Activated CD4-positive, CD25-positive, alpha-beta regulatory T cell treated with anti-CD3 and anti-CD28 coated beads, Interleukin-2, amount 50 U/mL, for 72 hours (primary cell): ENCODE data around the gene OXGR1.
"Not testable (repeated sequence)": the region's sequence is repeated elsewhere in the genome, so short reads cannot be mapped to it uniquely, and the experiment has no call there.

ENCODE experiments used
- DNase-seq: peaks from one replicate; pipeline ENCODE4 v3.0.0; 2021

Gene OXGR1

DNA sequence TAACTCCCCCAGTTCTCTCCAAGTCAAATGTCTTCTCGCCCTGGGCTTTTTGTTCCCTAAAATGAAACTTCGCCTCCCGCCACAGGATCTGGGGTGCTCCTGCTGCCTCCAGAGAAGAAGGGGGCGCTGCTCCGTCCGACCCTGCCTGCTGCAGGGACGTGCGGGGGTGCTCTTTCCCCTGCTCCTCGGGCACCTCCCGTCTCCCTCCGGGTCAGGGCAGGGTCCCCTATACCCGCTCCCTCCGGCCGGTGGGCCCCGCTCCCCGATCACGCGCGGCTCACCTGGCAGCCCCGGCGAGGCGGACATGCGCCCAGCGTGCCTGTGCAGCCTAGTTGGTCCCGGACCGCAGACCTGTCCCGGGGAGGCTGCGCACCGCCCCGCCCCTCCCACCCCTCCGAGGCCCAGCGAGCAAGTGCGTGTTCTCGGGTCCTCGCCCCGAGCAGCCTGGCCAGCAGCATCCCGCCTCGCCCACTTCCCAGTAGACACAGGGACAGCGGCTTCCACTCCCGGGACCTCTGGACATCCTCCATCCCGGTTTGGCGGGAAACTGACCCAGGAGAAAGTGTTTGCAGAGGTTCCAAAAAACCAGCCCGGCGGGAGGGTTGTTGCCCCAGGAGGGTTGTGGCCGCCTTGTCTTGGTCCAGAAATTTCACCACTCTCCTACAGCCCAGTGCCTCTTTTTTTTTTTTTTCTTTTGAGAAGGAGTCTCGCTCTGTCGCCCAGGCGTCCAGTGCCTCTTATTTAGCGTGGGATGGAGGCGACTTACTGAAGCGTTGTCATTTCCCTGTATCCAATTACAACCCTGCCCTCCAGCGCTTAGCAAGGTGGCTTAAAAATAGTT is at the start of gene OXGR1:
TSS of gene OXGR1 (minus strand) at position 460 of the 841 bp plus-strand sequence. CDS start 6,717 bp downstream, outside the sequence.
- no peak for DNase-seq

GRCh38 chr13:97043302-97043701 is 49.0 kb upstream of the OXGR1 start:
- DNase-seq = no peak

GRCh38 chr13:97030705-97031452 is 36.6 kb upstream of the OXGR1 start:
- DNase-seq = no peak

GRCh38 chr13:97028441-97029299 is 34.4 kb upstream of the OXGR1 start:
- DNase-seq = peak; percentile 41

- DNase-seq = no peak
Measured at GRCh38 chr13:97027162-97027554, 32.9 kb upstream of the OXGR1 start.

GRCh38 chr13:97026531-97027161 is 32.4 kb upstream of the OXGR1 start:
- DNase-seq = no peak

DNA sequence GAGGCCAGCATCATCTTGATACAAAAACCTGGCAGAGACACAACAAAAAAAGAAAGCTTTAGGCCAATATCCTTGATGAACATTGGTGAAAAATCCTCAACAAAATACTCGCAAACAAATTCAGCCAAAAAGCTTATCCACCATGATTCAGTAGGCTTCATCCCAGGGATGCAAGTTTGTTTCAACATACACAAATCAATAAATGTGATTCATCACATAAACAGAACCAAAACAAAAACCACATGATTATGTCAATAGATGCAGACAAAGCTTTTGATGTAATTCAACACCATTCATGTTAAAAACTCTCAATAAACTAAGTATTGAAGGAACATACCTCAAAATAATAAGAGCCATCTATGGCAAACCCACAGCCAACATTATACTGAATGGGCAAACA is 29.5 kb upstream of the OXGR1 start:
- DNase-seq = not testable (repeated sequence)

- no peak for DNase-seq
Measured at GRCh38 chr13:97023117-97023516, 28.8 kb upstream of the OXGR1 start.

DNA sequence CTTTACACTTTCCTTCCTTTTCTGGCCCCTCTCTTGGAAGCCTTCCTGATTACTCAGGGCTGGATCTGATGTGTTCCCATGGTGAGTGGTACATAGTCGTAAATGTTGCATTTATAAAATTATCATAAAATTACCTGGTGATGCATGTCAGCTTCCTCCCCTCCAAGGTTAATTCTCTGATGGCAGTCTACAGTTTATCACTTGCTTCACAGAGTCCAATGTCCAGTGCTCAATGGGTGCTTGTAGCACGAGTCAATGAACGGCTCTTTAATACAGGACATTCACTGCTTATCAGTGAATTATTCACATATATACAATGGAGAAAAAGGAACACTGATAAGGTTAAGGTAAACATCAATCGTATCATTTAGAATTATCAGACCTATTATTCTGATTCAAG is 27.0 kb upstream of the OXGR1 start:
- no peak for DNase-seq

DNA sequence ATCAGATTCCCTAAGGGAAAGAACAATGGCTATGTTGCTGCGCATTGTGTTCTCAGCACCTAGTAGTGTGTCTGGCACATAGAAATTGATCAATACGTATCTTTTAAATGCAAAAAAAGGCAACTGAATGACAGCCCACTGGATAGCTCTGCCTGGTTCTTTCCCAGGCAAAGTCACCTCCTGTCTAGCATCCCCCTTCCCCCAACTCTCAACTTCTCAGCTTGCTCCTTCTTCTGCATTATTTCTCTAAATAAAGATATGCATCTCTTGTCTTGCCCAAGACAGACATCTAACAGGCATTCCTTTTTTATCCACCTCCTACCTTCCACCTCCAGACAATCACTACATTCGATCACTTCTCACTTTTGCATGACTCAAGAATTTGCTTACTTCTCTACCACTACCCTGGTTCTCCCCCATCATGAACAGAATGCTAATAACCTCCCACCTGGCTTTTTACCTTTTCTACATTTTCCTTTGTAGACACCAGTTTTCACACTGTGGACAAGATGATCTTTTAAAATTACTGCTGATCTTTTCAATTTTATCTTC is 26.5 kb upstream of the OXGR1 start:
- DNase-seq = no peak

DNA sequence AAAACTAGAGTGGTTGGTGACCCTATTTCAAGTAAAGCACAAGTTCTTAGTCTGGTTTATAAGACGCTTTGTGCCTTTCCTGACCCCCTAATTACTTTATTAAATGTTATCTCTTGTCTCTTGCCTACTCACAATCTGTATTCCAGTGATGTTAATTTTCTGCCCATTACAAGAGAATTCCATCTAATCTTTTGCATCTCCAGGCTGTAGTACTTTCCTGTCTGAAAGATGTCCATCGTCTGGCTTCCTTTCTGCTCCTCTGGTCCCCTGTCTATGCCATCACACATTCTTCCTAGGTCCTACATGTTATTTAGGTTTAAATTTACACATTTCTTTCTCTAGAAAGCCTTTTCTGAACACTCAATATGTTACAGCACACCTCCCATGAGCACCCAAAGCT is 25.9 kb upstream of the OXGR1 start:
- DNase-seq = no peak

GRCh38 chr13:97019236-97019635 is 25.0 kb upstream of the OXGR1 start:
- DNase-seq = no peak

DNA sequence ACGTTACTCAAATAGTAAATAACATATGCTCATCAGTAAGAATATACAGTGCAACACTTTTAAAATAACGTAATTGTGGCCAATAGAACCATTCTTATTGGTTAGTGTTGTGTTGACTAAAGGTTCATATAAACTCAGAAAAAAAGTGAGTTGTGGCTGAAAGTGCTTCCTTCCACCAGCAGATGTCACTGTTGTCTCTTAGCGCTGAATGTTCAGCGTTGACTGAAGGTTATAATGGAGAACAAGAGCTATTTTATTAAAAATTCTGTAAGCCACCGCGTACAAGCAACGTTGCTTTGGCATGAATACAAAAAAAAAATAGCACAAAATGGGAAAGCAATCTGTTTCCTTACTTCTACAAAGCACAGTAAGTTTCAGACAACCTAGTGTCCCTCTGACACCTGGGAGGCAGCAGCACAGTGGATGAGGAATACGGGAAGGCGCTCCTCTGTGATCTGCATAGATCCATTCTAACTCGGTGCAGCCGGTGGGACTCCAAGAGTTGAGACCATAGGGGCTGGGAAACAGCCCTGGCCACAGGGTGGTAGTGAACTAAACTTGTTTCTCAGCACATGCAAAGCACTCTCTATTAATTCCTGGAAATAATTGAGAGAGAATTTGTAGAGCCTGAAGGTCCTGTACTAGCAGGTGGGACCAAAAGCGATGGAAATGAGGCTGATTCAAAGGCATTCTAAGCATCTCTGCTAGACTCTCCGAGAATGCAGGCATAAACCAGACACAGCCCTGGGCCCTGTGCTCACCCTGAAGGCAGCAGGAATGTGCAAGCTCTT is 23.9 kb upstream of the OXGR1 start:
- no peak for DNase-seq

- no peak for DNase-seq
Measured at GRCh38 chr13:97017322-97017721, 23.0 kb upstream of the OXGR1 start.

DNA sequence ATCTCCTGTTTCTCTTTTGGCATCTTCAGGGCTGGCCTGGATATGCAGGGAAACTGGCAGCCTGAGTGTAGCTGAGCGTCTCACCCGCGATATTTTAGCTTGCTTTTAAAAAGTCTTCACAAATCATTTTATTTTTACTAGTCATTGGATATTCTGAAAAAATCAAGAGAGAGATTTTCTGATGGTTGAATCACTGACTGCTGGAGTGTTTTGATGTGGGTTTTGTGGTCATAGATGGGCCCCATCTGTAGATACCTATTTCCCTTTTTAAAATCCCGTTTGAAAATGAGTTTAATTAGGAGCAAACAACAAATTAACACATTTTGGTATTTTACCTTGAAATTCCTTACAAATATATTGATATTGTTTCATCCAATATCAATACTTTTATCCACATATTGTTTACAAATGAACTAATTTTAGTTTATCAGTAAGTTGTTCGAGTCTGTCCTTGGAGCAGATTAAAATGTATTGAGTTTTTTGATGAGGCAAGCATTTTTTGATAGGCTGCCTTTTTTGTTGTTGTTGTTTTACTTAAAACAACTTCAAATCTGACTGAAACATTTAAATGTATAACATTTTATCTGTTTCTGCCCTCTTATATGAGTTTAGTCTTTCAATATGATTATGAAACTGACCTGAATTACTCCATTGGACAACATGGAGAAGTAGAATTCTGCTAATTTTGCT is 21.5 kb upstream of the OXGR1 start:
- no peak for DNase-seq

GRCh38 chr13:97012251-97013048 is 18.2 kb upstream of the OXGR1 start:
- DNase-seq = no peak

- no peak for DNase-seq
Measured at GRCh38 chr13:97011446-97012131, 17.3 kb upstream of the OXGR1 start.

GRCh38 chr13:97008643-97009042 is 14.4 kb upstream of the OXGR1 start:
- no peak for DNase-seq

DNA sequence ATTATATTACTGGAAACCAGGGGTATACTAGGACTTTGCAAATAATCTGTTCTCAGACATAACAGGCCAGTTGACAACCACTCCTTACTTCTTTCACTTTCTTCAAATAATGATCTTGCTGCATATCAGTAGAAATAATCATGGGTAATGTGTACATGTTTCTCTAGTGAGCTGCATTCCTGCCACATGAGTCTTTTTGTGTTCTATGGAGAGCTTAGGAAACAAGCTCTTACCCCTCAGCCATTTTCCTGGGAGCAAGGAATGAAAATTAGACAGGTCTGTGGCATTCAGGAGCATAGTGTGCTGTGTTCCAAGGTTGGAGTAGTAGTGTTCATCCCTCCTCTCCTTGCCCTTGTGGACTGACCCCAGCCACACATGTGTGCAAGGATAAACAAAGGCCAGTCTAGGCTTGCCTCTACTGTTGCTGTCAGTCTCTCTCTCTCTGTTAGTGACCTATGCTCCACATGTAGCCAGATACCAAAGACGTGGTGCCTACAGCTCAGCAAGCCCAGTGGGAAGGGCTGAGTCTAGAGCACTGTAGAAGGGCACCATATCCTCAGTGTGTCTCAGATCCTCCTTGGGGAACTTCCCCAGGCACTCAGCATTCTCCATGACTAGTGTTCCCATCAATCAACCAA is 11.5 kb upstream of the OXGR1 start:
- no peak for DNase-seq
